ENCODE measurements around the gene RAB30. TPM values are rescaled to one million over a fixed set of nuclear protein-coding genes. Genes with fewer than 3 reads are reported as not detected.
A peak's percentile ranks its signal among the peaks of the same experiment; 100 is the strongest.

The RAB30 gene, protein sequence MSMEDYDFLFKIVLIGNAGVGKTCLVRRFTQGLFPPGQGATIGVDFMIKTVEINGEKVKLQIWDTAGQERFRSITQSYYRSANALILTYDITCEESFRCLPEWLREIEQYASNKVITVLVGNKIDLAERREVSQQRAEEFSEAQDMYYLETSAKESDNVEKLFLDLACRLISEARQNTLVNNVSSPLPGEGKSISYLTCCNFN
- polyA plus RNA-seq (2013, experiment 1 of 2): 2.9 TPM
- 2.9 TPM for polyA plus RNA-seq (2013, experiment 2 of 2)

DNA sequence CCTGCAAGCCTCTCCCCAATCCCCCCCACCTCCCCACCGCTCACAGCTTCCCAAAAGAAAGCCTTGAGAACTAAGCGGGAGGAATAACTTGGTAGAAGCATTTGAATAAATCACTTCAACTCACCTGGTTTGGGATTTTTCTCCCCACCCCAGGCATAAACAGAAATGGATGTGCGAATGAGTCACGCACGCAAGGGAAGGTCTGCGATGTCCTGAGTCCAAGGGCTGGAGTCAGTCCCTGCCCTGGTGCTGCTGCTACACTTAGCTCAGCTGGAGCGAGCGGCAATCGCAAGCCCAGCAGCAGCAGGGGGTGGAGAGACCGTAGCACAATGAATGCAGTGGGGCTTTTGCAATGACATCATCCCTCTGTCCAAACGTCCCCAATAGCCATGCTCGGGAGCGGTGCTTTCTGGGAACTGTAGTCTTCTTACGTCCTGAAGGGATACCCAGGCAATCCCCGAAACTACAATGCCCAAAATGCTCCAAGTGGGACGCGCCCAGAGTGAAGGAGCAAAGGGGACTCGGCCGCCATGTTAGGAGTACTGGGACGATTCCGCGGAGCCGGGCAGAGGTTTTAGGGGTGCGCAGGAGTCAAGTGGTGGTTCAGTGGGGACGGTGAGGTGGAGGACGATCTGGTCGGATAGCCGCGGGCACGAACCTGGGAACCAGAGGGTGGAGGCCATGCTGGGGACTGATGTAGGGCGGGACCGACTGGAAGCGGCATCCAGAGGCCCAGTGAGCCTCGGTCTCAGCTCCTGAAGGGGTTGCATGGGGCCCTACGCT is at the start of gene RAB30:
RAB30 (minus strand) TSS at position 331 of the 783 bp plus-strand sequence. CDS start 74,581 bp downstream, outside the sequence.
- peak within 1 kb of the TSS; percentile 98 for H3K18ac ChIP-seq (ENCODE audit: low read length)
- H3K4ac ChIP-seq (ENCODE audit: low read length): peak within 1 kb of the TSS; percentile 18
- H3K4me1 ChIP-seq (ENCODE audit: control insufficient read depth in 2 of 2, insufficient read depth in 1 of 2, low read depth in 1 of 2, low read length in 2 of 2): peaks cover 8 to 18% of the 10 kb centered on the region in 2 donors
- H3K9me3 ChIP-seq (replicated peaks in 1 of 2; ENCODE audit: control insufficient read depth in 2 of 2, insufficient read depth in 1 of 2, low read depth in 1 of 2, low read length in 2 of 2): no peaks in the 10 kb centered on the region
- H3K4me3 ChIP-seq (ENCODE audit: low read length in 2 of 2): peak within 1 kb of the TSS; percentile 86 to 95
- no peak within 1 kb of the TSS for H3K14ac ChIP-seq (ENCODE audit: low read length)
- peak within 1 kb of the TSS; percentile 90 for H2BK5ac ChIP-seq (ENCODE audit: low read length)
- H4K8ac ChIP-seq (ENCODE audit: low read depth, low read length): peak within 1 kb of the TSS; percentile 70
- no peak within 1 kb of the TSS for H4K91ac ChIP-seq (ENCODE audit: low read depth, low read length, poor library complexity)
- peaks cover 4 to 41% of the 10 kb centered on the region in 2 donors for H3K36me3 ChIP-seq (replicated peaks in 1 of 2; ENCODE audit: control insufficient read depth in 2 of 2, insufficient read depth in 2 of 2, low read length in 2 of 2)
- H2BK120ac ChIP-seq (ENCODE audit: low read depth, low read length): no peak within 1 kb of the TSS
- peak within 1 kb of the TSS; percentile 94 for H3K23ac ChIP-seq (ENCODE audit: low read depth, low read length, poor library complexity)
- no peaks in the 10 kb centered on the region for H3K27me3 ChIP-seq (ENCODE audit: control insufficient read depth in 3 of 3, insufficient read depth in 3 of 3, low read depth in 1 of 3, low read length in 3 of 3)
- H2BK12ac ChIP-seq (ENCODE audit: low read length): no peak within 1 kb of the TSS
- no peak within 1 kb of the TSS for H2AK5ac ChIP-seq (ENCODE audit: low read depth, low read length)
- peak within 1 kb of the TSS; percentile 76 for H3K4me2 ChIP-seq (ENCODE audit: insufficient read depth, low read length, poor library complexity, severe bottlenecking)
- WGBS, 2 donors (ENCODE audit: extremely low coverage in 2 of 2, insufficient read length in 2 of 2, insufficient replicate concordance in 1 of 2): no CpG with 5 or more reads among the region's 35 CpGs
- H3K27ac ChIP-seq (replicated peaks; ENCODE audit: low read length): peak within 1 kb of the TSS; percentile 61
- H2AFZ ChIP-seq (ENCODE audit: low read length): peak within 1 kb of the TSS; percentile 88
- H3K79me1 ChIP-seq (ENCODE audit: low read depth, low read length): peaks cover 4% of the 10 kb centered on the region
- H2BK15ac ChIP-seq (ENCODE audit: low read length): peak within 1 kb of the TSS; percentile 20
- peak within 1 kb of the TSS; percentile 98 for H3K9ac ChIP-seq (ENCODE audit: low read depth, low read length, poor library complexity)
- DNase-seq (ENCODE audit: low spot score): peak; percentile 98

DNA sequence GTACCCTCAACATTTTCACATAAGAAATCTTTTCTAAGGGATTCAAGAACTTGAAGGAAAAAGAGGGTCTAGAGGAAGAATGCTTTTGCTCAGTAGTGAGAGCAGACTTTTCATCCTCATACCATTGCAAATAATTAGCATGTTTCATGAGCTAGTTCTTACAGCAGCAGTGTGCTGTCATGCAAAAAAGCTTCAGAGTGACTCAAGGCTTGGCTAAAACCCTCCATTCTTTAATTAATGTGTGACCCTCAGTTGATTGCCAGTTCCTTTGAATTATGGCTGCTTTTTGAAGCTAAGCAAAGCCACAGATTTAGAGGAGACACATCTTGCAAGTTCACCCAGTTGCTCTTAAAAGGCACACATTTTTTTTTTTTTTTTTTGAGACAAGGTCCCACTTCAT is 48.6 kb upstream of the RAB30 start:
- Histone ChIP-seq H2BK120ac (ENCODE audit: low read depth, low read length) (no peak overlapping the region), H3K4me2 (ENCODE audit: insufficient read depth, low read length, poor library complexity, severe bottlenecking) (no peak overlapping the region), H4K8ac (ENCODE audit: low read depth, low read length) (no peak overlapping the region), H3K4me1 (ENCODE audit: control insufficient read depth in 2 of 2, insufficient read depth in 1 of 2, low read depth in 1 of 2, low read length in 2 of 2) (no peaks in the 10 kb centered on the region), H3K18ac (ENCODE audit: low read length) (no peak overlapping the region), H3K9ac (ENCODE audit: low read depth, low read length, poor library complexity) (no peak overlapping the region), H2BK12ac (ENCODE audit: low read length) (no peak overlapping the region), H2AFZ (ENCODE audit: low read length) (no peak overlapping the region), H3K79me1 (ENCODE audit: low read depth, low read length) (no peaks in the 10 kb centered on the region), H2BK5ac (ENCODE audit: low read length) (no peak overlapping the region), H3K4ac (ENCODE audit: low read length) (no peak overlapping the region), H3K36me3 (replicated peaks in 1 of 2; ENCODE audit: control insufficient read depth in 2 of 2, insufficient read depth in 2 of 2, low read length in 2 of 2) (no peaks in the 10 kb centered on the region), H2BK15ac (ENCODE audit: low read length) (no peak overlapping the region), H4K91ac (ENCODE audit: low read depth, low read length, poor library complexity) (no peak overlapping the region), H3K4me3 (ENCODE audit: low read length in 2 of 2) (no peak overlapping the region), H2AK5ac (ENCODE audit: low read depth, low read length) (no peak overlapping the region), H3K9me3 (replicated peaks in 1 of 2; ENCODE audit: control insufficient read depth in 2 of 2, insufficient read depth in 1 of 2, low read depth in 1 of 2, low read length in 2 of 2) (no peaks in the 10 kb centered on the region), H3K27me3 (ENCODE audit: control insufficient read depth in 3 of 3, insufficient read depth in 3 of 3, low read depth in 1 of 3, low read length in 3 of 3) (peaks cover 0 to 17% (median 0%) of the 10 kb centered on the region in 3 experiments), H3K23ac (ENCODE audit: low read depth, low read length, poor library complexity) (no peak overlapping the region), H3K27ac (replicated peaks; ENCODE audit: low read length) (no peak overlapping the region), H3K14ac (ENCODE audit: low read length) (no peak overlapping the region)
- no peak for DNase-seq (ENCODE audit: low spot score)

DNA sequence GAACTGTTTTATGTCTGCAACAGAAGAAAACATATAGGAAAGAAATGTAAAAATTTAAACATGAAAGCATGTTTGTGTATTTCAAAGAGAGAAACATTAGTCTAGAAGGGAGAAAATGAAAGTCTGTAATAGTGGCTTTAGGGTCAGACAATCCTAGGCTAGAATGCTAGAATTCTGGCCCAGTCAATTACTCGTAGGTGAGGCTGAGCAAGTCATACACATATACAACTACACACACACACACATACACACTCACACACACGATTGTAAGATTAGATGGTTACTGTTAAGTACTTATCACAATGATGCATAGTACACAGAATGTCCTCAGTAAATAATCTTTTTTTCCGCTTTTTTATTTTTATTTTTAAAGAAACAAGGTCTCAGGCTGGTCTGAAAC is 47.5 kb upstream of the RAB30 start:
- no peak overlapping the region for H4K91ac ChIP-seq (ENCODE audit: low read depth, low read length, poor library complexity)
- no peak overlapping the region for H2BK12ac ChIP-seq (ENCODE audit: low read length)
- H3K4ac ChIP-seq (ENCODE audit: low read length): no peak overlapping the region
- H3K14ac ChIP-seq (ENCODE audit: low read length): no peak overlapping the region
- no peak overlapping the region for H2BK120ac ChIP-seq (ENCODE audit: low read depth, low read length)
- H3K9me3 ChIP-seq (replicated peaks in 1 of 2; ENCODE audit: control insufficient read depth in 2 of 2, insufficient read depth in 1 of 2, low read depth in 1 of 2, low read length in 2 of 2): no peaks in the 10 kb centered on the region
- H2AK5ac ChIP-seq (ENCODE audit: low read depth, low read length): no peak overlapping the region
- H3K36me3 ChIP-seq (replicated peaks in 1 of 2; ENCODE audit: control insufficient read depth in 2 of 2, insufficient read depth in 2 of 2, low read length in 2 of 2): no peaks in the 10 kb centered on the region
- no peak overlapping the region for H2BK5ac ChIP-seq (ENCODE audit: low read length)
- H3K4me1 ChIP-seq (ENCODE audit: control insufficient read depth in 2 of 2, insufficient read depth in 1 of 2, low read depth in 1 of 2, low read length in 2 of 2): no peaks in the 10 kb centered on the region
- H2AFZ ChIP-seq (ENCODE audit: low read length): no peak overlapping the region
- peaks cover 0 to 17% (median 0%) of the 10 kb centered on the region in 3 experiments for H3K27me3 ChIP-seq (ENCODE audit: control insufficient read depth in 3 of 3, insufficient read depth in 3 of 3, low read depth in 1 of 3, low read length in 3 of 3)
- no peak overlapping the region for H4K8ac ChIP-seq (ENCODE audit: low read depth, low read length)
- no peak overlapping the region for H3K27ac ChIP-seq (replicated peaks; ENCODE audit: low read length)
- H3K4me2 ChIP-seq (ENCODE audit: insufficient read depth, low read length, poor library complexity, severe bottlenecking): no peak overlapping the region
- H3K18ac ChIP-seq (ENCODE audit: low read length): no peak overlapping the region
- no peak overlapping the region for H3K4me3 ChIP-seq (ENCODE audit: low read length in 2 of 2)
- H3K79me1 ChIP-seq (ENCODE audit: low read depth, low read length): no peaks in the 10 kb centered on the region
- no peak overlapping the region for H3K23ac ChIP-seq (ENCODE audit: low read depth, low read length, poor library complexity)
- no peak for DNase-seq (ENCODE audit: low spot score)
- H3K9ac ChIP-seq (ENCODE audit: low read depth, low read length, poor library complexity): no peak overlapping the region
- no peak overlapping the region for H2BK15ac ChIP-seq (ENCODE audit: low read length)
- WGBS, 2 donors (ENCODE audit: extremely low coverage in 2 of 2, insufficient read length in 2 of 2, insufficient replicate concordance in 1 of 2): no CpG with 5 or more reads among the region's 3 CpGs

DNA sequence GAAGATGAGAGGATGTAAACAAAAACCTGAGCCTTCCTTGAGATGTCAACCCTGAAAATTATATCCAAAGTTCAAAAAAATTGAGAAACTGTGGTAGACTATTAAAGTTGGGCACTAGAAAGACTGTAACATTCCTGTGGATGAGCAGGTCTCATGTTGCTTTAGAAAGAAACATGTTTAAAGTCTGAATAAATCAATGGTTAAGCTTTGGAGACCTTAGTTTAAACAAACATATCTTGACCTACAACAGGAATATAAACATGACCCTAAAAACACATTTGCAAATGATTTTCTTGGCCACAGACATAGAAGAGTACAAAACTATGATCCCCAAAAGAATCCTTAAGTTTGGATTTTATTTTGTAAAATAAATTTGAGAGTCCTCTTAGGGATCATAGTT is 47.1 kb upstream of the RAB30 start:
- DNase-seq (ENCODE audit: low spot score): no peak
- Histone ChIP-seq H3K36me3 (replicated peaks in 1 of 2; ENCODE audit: control insufficient read depth in 2 of 2, insufficient read depth in 2 of 2, low read length in 2 of 2) (no peaks in the 10 kb centered on the region), H2BK15ac (ENCODE audit: low read length) (no peak overlapping the region), H3K9me3 (replicated peaks in 1 of 2; ENCODE audit: control insufficient read depth in 2 of 2, insufficient read depth in 1 of 2, low read depth in 1 of 2, low read length in 2 of 2) (no peaks in the 10 kb centered on the region), H3K4ac (ENCODE audit: low read length) (no peak overlapping the region), H2AFZ (ENCODE audit: low read length) (no peak overlapping the region), H3K9ac (ENCODE audit: low read depth, low read length, poor library complexity) (no peak overlapping the region), H3K27ac (replicated peaks; ENCODE audit: low read length) (no peak overlapping the region), H3K4me1 (ENCODE audit: control insufficient read depth in 2 of 2, insufficient read depth in 1 of 2, low read depth in 1 of 2, low read length in 2 of 2) (no peaks in the 10 kb centered on the region), H3K27me3 (ENCODE audit: control insufficient read depth in 3 of 3, insufficient read depth in 3 of 3, low read depth in 1 of 3, low read length in 3 of 3) (peaks cover 0 to 17% (median 0%) of the 10 kb centered on the region in 3 experiments), H3K4me2 (ENCODE audit: insufficient read depth, low read length, poor library complexity, severe bottlenecking) (no peak overlapping the region), H4K8ac (ENCODE audit: low read depth, low read length) (no peak overlapping the region), H3K4me3 (ENCODE audit: low read length in 2 of 2) (no peak overlapping the region), H3K18ac (ENCODE audit: low read length) (no peak overlapping the region), H3K14ac (ENCODE audit: low read length) (no peak overlapping the region), H2AK5ac (ENCODE audit: low read depth, low read length) (no peak overlapping the region), H2BK120ac (ENCODE audit: low read depth, low read length) (no peak overlapping the region), H2BK12ac (ENCODE audit: low read length) (no peak overlapping the region), H3K79me1 (ENCODE audit: low read depth, low read length) (no peaks in the 10 kb centered on the region), H4K91ac (ENCODE audit: low read depth, low read length, poor library complexity) (no peak overlapping the region), H3K23ac (ENCODE audit: low read depth, low read length, poor library complexity) (no peak overlapping the region), H2BK5ac (ENCODE audit: low read length) (no peak overlapping the region)
